Liver (tissue), 9 donors: ENCODE data around the gene IFT20. TPM values are rescaled to one million over a fixed set of nuclear protein-coding genes. Genes with fewer than 3 reads are reported as not detected.

Experiments used
- DNase-seq: peaks from one replicate; pipeline ENCODE4 v3.0.0-alpha.2; 2017; ENCODE audit warnings: low spot score
- H3K27ac ChIP-seq, 2 donors: one replicate each; pipeline ENCODE4 v1.7.0; 2013; ENCODE audit warnings: inconsistent platforms in 2 of 2, low read length in 2 of 2, control low read depth in 1 of 2, low read depth in 1 of 2, mild to moderate bottlenecking in 1 of 2
- H3K27me3 ChIP-seq, 4 donors: one replicate each; pipeline versions ENCODE4 v1.6.1 to v1.7.0; 2013; ENCODE audit warnings: low read length in 3 of 4, inconsistent platforms in 1 of 4, mild to moderate bottlenecking in 1 of 4, moderate library complexity in 1 of 4; ENCODE audit not compliant: control insufficient read depth in 4 of 4, insufficient read depth in 4 of 4
- H3K36me3 ChIP-seq, 4 donors: one replicate each; pipeline versions ENCODE4 v1.6.1 to v1.7.0; 2013; ENCODE audit warnings: low read length in 3 of 4, mild to moderate bottlenecking in 3 of 4, low read depth in 1 of 4, moderate library complexity in 1 of 4; ENCODE audit not compliant: control insufficient read depth in 4 of 4, insufficient read depth in 3 of 4
- H3K4me1 ChIP-seq, 4 donors: one replicate each; pipeline versions ENCODE4 v1.6.1 to v1.7.0; 2013; ENCODE audit warnings: low read length in 3 of 4, mild to moderate bottlenecking in 3 of 4, moderate library complexity in 1 of 4; ENCODE audit not compliant: control insufficient read depth in 4 of 4, insufficient read depth in 4 of 4
- H3K4me3 ChIP-seq, 3 donors: one replicate each; pipeline versions ENCODE4 v1.6.1 to v1.7.0; 2013; ENCODE audit warnings: low read length in 3 of 3, control low read depth in 1 of 3, low read depth in 1 of 3, mild to moderate bottlenecking in 1 of 3
- H3K9ac ChIP-seq, 2 donors: one replicate each; pipeline ENCODE4 v1.7.0; 2013; ENCODE audit warnings: low read length in 2 of 2, mild to moderate bottlenecking in 2 of 2, moderate library complexity in 2 of 2, control low read depth in 1 of 2, low read depth in 1 of 2
- H3K9me3 ChIP-seq, 4 donors: one replicate each; pipeline versions ENCODE4 v1.6.1 to v1.7.0; 2013; ENCODE audit warnings: low read length in 3 of 4; ENCODE audit not compliant: control insufficient read depth in 4 of 4
- EGR1 ChIP-seq, 2 donors: IDR thresholded peaks; 2 replicates each; pipeline ENCODE4 v1.6.1; 2016 to 2018; ENCODE audit warnings: antibody characterized with exemption in 2 of 2, low read depth in 2 of 2
- FOXA1 ChIP-seq: IDR thresholded peaks from 2 replicates; pipeline ENCODE4 v1.6.1; 2016; ENCODE audit warnings: antibody characterized with exemption
- FOXA2 ChIP-seq: IDR thresholded peaks from 2 replicates; pipeline ENCODE4 v1.6.1; 2016; ENCODE audit warnings: antibody characterized with exemption
- GABPA ChIP-seq, 2 donors: IDR thresholded peaks in 1 of 2; conservative IDR thresholded peaks in 1 of 2; 2 replicates each; pipeline ENCODE4 v1.6.1; 2016; ENCODE audit warnings: antibody characterized with exemption in 2 of 2, mild to moderate bottlenecking in 1 of 2, moderate library complexity in 1 of 2
- HNF4A ChIP-seq, 2 donors: conservative IDR thresholded peaks; 2 replicates each; pipeline ENCODE4 v1.6.1; 2016; ENCODE audit warnings: antibody characterized with exemption in 2 of 2, mild to moderate bottlenecking in 2 of 2
- HNF4G ChIP-seq: IDR thresholded peaks from 2 replicates; pipeline ENCODE4 v1.6.1; 2016; ENCODE audit warnings: antibody characterized with exemption
- JUND ChIP-seq, 2 donors: IDR thresholded peaks; 2 replicates each; pipeline ENCODE4 v1.6.1; 2016; ENCODE audit warnings: antibody characterized with exemption in 2 of 2
- NR2F2 ChIP-seq: IDR thresholded peaks from 2 replicates; pipeline ENCODE4 v1.6.1; 2016; ENCODE audit warnings: antibody characterized with exemption
- RAD21 ChIP-seq, 2 donors: IDR thresholded peaks; 2 replicates each; pipeline ENCODE4 v1.6.1; 2016; ENCODE audit warnings: antibody characterized with exemption in 2 of 2, mild to moderate bottlenecking in 2 of 2
- RXRA ChIP-seq, 2 donors: IDR thresholded peaks; 2 replicates each; pipeline ENCODE4 v1.6.1; 2017 to 2018; ENCODE audit warnings: antibody characterized with exemption in 2 of 2, mild to moderate bottlenecking in 1 of 2
- SP1 ChIP-seq: IDR thresholded peaks from 2 replicates; pipeline ENCODE4 v1.6.1; 2018; ENCODE audit warnings: antibody characterized with exemption, mild to moderate bottlenecking
- TAF1 ChIP-seq: conservative IDR thresholded peaks from 2 replicates; pipeline ENCODE4 v1.6.1; 2016; ENCODE audit warnings: antibody characterized with exemption, mild to moderate bottlenecking
- YY1 ChIP-seq: IDR thresholded peaks from 2 replicates; pipeline ENCODE4 v1.6.1; 2016; ENCODE audit warnings: antibody characterized with exemption, mild to moderate bottlenecking
- WGBS: extraction: QIAGEN DNeasy Blood & Tissue Kit; methylation state at CpG from one replicate; pipeline ENCODE4 v1.1.7; 2013; 5-methylcytosine and 5-hydroxymethylcytosine counted together
- polyA plus RNA-seq, 2 donors: library from polyadenylated mRNA; stranded (reverse) in 1 of 2; unstranded in 1 of 2; fragments of 200-250 nt in 1 of 2; fragments of >200 nt in 1 of 2; fragmentation: Nextera tagmentation in 1 of 2; extraction: Ambion mirVana in 1 of 2; gene quantifications; one replicate each; pipeline versions ENCODE4 v1.2.1 to v1.2.3, GENCODE V29; 2013 to 2015
- total RNA-seq, 2 donors: library from RNA; depleted of rRNA; stranded (reverse); fragments of >200 nt; gene quantifications; one replicate each; pipeline ENCODE4 v1.2.3, GENCODE V29; 2014
- TF ChIP-seq, protein P1 (sequence below): IDR thresholded peaks from 2 replicates; pipeline ENCODE4 v1.6.1; 2016; ENCODE audit warnings: antibody characterized with exemption, mild to moderate bottlenecking
- TF ChIP-seq, protein P2 (sequence below): IDR thresholded peaks from 2 replicates; pipeline ENCODE4 v1.6.1; 2016; ENCODE audit warnings: antibody characterized with exemption
- TF ChIP-seq, protein P3 (sequence below): fragments of 150-350 bp; IDR thresholded peaks from 2 replicates; pipeline ENCODE4 v1.5.1; 2017; ENCODE audit warnings: improper control_type of control experiment, low read depth, low read length; ENCODE audit not compliant: missing input control
- TF ChIP-seq, protein P4 (sequence below): IDR thresholded peaks from 2 replicates; pipeline ENCODE4 v1.6.1; 2016; ENCODE audit warnings: antibody characterized with exemption
- donor health status: healthy.
- donor health status: healthy.
- donor health status: healthy.
- donor health status: healthy.
- donor health status: healthy.

The IFT20 gene
- total and polyA plus RNA-seq, 4 donors, result 15.5 to 37.1 (median 24.7) TPM

DNA sequence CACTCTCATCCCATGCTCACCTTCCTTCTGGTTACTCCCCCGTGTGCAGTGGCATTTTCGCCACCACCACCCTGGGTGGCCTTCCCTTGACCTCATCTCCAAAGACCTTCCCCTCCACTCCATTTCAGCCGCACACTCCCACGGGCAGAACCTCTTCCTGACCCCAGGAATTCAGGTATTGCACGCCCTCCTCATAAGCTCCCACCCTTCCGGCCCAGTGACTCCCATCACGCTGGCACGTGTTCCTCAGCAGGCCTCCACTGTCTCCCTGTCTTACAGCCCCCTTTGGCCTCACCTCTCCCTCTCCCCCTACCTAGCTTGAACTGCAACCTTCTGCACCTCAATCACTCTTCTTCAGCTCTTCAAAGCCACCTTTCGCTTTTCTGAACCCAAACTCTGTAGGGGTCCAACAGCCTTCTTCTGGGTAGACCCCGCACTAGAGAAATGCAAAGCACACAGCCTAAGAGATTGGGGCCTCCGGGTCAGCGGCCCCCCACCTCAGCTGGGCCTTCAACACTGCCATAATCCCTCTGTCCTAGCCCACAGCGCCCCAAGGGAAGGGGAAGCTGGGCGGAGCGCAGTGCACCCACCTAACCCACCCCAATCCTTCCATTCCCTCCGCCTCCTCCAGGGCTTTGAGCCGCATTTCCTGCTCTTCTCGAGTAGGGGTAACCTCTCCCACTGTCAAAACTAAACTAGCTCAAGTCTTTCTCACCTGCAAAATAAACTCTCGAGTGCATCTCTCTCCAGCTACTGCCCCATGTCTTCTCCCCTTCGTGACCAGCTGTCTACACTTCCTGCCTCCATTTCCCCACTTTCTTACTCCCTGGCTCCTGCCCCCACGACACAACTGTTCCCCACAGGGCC lies 17.9 kb downstream of the IFT20 start (continued):
- TF ChIP-seq, protein P1, sequence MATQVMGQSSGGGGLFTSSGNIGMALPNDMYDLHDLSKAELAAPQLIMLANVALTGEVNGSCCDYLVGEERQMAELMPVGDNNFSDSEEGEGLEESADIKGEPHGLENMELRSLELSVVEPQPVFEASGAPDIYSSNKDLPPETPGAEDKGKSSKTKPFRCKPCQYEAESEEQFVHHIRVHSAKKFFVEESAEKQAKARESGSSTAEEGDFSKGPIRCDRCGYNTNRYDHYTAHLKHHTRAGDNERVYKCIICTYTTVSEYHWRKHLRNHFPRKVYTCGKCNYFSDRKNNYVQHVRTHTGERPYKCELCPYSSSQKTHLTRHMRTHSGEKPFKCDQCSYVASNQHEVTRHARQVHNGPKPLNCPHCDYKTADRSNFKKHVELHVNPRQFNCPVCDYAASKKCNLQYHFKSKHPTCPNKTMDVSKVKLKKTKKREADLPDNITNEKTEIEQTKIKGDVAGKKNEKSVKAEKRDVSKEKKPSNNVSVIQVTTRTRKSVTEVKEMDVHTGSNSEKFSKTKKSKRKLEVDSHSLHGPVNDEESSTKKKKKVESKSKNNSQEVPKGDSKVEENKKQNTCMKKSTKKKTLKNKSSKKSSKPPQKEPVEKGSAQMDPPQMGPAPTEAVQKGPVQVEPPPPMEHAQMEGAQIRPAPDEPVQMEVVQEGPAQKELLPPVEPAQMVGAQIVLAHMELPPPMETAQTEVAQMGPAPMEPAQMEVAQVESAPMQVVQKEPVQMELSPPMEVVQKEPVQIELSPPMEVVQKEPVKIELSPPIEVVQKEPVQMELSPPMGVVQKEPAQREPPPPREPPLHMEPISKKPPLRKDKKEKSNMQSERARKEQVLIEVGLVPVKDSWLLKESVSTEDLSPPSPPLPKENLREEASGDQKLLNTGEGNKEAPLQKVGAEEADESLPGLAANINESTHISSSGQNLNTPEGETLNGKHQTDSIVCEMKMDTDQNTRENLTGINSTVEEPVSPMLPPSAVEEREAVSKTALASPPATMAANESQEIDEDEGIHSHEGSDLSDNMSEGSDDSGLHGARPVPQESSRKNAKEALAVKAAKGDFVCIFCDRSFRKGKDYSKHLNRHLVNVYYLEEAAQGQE, result no peak
- TF ChIP-seq FOXA1, result no peak

DNA sequence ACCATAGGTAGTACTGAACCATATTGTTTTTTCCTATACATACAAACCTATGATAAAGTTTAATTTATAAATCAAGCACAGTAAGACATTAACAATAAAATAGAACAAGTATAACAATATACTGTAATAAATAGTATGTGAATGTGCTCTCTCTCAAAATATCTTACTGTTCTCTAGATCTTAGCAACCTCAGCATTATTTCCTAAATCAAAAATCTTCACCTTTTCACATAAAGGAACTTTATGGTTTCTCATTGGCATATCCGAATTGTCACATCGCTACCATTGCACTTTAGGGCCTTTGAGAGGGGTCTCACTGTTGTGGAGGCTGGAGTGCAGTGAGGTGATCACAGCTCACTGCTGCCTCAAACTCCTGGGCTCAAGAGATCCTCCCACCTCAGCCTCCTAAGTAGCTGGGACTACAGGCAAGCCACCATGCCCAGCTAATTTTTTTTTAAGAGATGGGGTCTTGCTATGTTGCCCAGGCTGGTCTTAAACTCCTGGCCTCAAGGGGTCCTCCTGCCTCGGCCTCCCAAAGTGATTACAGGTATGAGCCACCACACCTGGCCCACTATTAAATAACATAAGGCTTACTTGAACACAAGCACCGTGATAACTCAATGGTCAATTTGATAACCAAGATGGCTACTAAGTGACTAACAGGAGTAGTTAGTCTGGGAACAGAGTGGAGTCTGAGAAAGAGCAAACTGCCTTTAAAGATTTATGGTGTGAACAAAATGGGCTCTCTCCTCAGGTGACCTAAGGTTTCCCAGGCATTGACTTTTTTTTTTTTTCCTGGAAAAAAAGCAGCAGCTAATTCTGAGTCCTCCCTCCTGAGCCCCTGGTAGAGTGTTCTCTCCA lies 19.2 kb downstream of the IFT20 start:
- H3K27me3 ChIP-seq, result no peaks in the 10 kb centered on the region
- no peak overlapping the region for H3K27ac ChIP-seq
- H3K9ac ChIP-seq, result no peak overlapping the region
- 97% methylated on average over 4 of the region's 4 CpGs for WGBS
- no peak overlapping the region for H3K4me3 ChIP-seq
- H3K9me3 ChIP-seq, result no peaks in the 10 kb centered on the region
- DNase-seq, result no peak
- H3K36me3 ChIP-seq, result no peaks in the 10 kb centered on the region
- TF ChIP-seq HNF4G, result no peak
- TF ChIP-seq NR2F2, result no peak
- no peak for TF ChIP-seq JUND (IDR thresholded peaks at IDR 0.05)
- TF ChIP-seq GABPA (IDR thresholded peaks at IDR 0.05 in 1 of 2, conservative IDR thresholded peaks at IDR 0.05 in 1 of 2), result no peak
- TF ChIP-seq FOXA2, result no peak
- no peak for TF ChIP-seq HNF4A (conservative IDR thresholded peaks at IDR 0.05)
- TF ChIP-seq FOXA1, result no peak
- TF ChIP-seq TAF1, result no peak
- TF ChIP-seq, protein P2, sequence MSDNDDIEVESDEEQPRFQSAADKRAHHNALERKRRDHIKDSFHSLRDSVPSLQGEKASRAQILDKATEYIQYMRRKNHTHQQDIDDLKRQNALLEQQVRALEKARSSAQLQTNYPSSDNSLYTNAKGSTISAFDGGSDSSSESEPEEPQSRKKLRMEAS, result no peak
- TF ChIP-seq, protein P1, result no peak
- TF ChIP-seq, protein P3, sequence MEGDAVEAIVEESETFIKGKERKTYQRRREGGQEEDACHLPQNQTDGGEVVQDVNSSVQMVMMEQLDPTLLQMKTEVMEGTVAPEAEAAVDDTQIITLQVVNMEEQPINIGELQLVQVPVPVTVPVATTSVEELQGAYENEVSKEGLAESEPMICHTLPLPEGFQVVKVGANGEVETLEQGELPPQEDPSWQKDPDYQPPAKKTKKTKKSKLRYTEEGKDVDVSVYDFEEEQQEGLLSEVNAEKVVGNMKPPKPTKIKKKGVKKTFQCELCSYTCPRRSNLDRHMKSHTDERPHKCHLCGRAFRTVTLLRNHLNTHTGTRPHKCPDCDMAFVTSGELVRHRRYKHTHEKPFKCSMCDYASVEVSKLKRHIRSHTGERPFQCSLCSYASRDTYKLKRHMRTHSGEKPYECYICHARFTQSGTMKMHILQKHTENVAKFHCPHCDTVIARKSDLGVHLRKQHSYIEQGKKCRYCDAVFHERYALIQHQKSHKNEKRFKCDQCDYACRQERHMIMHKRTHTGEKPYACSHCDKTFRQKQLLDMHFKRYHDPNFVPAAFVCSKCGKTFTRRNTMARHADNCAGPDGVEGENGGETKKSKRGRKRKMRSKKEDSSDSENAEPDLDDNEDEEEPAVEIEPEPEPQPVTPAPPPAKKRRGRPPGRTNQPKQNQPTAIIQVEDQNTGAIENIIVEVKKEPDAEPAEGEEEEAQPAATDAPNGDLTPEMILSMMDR, result no peak
- TF ChIP-seq, protein P4, sequence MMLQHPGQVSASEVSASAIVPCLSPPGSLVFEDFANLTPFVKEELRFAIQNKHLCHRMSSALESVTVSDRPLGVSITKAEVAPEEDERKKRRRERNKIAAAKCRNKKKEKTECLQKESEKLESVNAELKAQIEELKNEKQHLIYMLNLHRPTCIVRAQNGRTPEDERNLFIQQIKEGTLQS, result no peak
- no peak for TF ChIP-seq YY1
- no peak for TF ChIP-seq RAD21 (IDR thresholded peaks at IDR 0.05)
- no peak for TF ChIP-seq SP1
- TF ChIP-seq RXRA (IDR thresholded peaks at IDR 0.05), result no peak
- TF ChIP-seq EGR1 (IDR thresholded peaks at IDR 0.05; ENCODE audit: low read depth in 2 of 2), result no peak
- H3K4me1 ChIP-seq, result peaks cover 4 to 31% (median 22%) of the 10 kb centered on the region in 4 donors
